NCI-H226 (cell line): ENCODE data around the gene FGFR1OP2.

Source experiments
- DNase-seq: peaks from one replicate; pipeline ENCODE4 v3.0.0-alpha.2; 2015

The FGFR1OP2 gene

DNA sequence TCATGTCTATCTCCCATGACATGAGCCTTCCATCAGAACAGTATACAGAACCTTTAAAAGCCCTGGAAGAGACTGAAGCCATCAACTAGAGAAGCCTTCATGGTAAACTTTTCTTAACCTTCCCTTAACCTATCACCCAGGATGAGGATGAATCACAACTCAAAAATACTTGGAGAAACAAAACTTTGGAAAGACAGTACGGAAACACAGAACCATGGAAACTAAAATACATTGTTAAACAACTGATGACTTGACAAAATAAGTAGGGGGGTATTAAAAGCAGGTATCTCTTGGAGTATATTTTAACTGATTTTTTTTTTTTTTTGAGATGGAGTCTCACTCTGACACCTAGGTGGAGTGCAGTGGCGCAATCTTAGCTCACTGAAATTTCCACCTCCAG, 67.2 kb downstream of the FGFR1OP2 start:
- no peak for DNase-seq

DNA sequence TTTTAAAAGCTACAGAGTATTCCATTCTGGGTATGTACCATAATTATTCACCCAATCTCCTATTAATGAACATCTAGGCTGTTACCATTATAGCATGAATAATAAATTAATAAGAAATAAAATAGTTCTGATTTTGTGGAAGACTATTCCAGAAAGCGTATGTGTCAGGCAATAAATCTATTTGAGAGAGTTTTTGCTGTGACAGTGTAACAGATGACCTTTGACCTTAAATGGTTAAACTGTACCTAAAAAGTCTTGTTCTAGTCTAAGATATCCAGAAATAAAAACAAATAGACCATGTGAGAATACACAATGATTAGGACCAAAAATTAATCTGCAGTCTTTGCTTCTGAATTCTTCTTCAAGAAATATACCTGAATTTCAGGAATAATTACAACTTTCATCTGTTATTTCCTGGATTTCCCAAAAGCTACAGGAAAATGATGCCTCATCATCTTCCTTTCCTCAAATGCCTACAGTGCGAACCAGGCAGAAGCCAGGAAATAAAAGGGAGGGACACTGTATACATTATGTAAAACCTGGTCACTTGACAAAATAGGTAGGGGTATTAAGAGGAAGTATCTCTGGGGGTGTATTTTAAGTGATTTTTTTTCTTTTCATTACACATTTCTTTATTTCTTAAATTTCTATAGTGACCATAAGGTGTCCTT, 68.7 kb downstream of the FGFR1OP2 start:
- DNase-seq: no peak

DNA sequence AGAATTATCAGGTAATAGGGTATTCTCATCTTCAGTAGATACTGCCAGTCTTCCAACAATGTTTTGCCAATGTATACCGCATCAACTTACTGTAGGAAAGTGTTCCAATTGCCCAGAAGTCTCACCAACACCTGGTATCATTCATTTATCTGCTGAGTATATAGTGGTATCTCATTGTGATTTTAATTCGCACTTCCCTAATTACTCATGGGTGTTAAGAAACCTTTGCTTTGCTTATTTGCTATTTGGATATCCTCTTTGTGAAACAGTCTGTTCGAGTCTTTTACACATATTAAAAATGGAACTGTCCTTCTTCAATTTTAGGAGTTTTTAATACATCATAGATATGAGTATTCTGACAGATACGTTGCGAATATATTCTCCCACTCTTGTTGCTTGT, 69.8 kb downstream of the FGFR1OP2 start:
- DNase-seq: no peak

DNA sequence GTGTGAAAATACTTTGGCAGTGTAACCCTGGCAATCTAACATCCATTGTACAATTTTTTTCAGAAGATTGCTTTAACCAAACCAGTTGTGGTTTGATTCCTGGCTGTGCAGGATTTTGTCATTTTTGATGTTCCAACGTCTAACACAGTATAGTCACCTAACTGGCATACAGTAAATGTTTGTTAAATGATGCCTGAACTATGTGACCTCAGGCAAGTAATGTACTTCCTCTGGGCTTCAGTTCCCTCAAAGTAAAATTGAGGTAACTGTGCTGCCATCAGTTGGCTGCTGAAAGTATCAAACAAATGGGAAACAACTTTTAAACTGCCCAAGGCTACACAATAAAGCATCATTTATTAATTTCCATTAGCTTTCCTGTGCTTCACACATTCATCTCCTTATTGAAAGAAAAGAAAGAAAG, 71.6 kb downstream of the FGFR1OP2 start:
- DNase-seq: no peak

DNA sequence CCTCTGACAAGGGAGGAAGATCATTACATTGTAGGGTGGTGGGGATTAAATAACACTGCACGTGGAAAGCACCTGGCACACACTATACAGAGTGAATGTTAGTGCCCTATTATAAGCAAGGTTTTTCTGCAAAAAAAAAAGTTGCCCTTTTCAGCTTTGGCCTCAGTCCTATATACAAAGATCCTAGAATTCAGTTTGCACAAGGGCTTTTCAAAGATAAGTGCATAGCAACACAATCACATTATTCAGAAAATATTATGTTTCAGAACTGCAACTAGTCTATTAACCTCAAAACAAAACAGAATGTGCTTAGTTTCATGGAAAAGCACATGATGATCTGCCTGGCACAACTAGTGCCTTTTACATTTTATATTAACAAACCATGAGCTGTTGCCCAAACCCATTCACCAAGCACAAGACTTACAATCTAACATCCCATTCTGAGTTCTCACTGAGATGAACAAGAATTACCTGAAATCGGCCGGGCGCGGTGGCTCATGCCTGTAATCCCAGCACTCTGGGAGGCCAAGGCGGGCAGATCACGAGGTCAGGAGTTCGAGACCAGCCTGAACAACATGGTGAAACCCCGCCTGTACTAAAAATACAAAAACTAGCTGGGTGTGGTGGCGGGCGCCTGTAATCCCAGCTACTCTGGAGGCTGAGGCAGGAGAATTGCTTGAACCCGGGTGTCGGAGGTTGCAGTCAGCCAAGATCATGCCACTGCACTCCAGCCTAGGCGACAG, 74.1 kb downstream of the FGFR1OP2 start:
- DNase-seq: no peak

DNA sequence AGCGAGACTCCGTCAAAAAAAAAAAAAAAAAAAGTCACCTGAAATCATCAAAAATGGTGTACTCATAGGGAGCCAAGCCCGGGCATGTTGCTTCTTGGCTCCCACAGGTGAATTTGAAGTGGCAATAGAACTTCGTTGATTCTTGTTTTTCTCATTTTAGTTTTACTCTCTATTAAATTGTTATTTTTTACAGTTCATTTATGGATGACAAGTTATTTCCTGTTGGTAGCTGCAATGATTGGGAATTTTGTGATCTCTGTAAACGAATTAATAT, 74.6 kb downstream of the FGFR1OP2 start:
- no peak for DNase-seq

DNA sequence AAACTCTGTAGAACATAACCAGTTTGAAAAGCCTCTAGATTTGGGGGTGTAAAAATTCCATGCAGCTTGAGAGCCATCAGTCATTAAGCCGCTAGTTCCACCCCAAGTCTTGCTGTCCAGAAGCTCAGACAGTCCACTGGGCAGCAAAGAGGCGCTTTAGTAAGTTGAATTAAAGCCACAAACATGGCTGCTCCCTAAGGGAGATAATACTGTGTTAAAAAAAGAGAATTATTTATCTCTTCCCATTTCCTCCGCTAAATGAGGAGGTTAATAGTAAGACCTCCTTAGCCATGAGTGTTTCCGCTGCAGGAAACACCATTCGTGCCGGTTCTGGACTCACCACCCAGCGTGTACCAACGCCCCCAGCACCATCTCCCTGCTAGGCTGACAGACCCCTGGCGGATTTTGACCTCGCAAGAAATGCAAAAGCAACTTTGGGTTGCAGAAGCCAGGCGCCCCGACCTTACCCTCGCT, 75.4 kb downstream of the FGFR1OP2 start:
- DNase-seq: peak; percentile 13

DNA sequence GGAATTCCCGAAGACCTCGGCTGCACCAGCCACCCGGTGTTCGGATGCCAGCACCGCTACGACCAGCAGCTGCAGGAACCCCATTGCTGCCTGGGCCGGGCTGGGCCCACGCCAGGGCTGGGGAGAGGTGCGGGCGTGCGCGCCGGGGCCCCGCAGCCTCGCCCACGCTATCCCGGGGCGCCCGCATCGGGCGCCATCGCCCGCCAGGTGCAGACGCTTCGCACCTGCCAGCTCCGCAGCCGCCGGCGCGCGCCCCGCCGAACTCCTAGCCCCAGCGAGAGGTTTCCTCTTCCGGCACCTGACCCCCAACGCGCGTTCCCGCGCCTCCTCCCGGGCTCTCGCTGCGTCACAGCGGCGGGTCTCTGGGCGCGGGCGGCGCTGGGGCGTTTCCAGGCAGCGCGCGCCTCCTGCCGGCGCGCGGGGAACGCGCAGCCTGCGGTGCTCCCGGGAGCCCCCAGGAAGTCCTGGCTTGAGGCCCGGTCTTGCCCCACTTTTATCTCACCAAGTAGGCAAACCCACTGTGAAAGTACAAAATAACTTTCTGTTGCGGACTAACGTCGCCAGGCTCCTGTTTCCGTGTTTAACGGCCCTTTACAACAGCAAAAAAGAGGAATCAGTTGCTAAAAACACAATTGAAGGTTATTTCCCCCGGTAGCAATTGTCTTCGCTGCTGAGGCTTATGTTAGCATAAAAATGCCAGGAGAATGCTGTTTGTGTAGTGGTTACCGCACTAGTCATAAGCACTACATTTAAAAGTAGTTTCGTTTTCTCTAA, 76.0 kb downstream of the FGFR1OP2 start, which contains the start of gene TM7SF3:
Gene TM7SF3, minus strand, starts transcription at position 300 of the 774 bp plus-strand sequence. Its CDS starts 216 bp downstream, at position 84.
- peak; percentile 90 for DNase-seq

DNA sequence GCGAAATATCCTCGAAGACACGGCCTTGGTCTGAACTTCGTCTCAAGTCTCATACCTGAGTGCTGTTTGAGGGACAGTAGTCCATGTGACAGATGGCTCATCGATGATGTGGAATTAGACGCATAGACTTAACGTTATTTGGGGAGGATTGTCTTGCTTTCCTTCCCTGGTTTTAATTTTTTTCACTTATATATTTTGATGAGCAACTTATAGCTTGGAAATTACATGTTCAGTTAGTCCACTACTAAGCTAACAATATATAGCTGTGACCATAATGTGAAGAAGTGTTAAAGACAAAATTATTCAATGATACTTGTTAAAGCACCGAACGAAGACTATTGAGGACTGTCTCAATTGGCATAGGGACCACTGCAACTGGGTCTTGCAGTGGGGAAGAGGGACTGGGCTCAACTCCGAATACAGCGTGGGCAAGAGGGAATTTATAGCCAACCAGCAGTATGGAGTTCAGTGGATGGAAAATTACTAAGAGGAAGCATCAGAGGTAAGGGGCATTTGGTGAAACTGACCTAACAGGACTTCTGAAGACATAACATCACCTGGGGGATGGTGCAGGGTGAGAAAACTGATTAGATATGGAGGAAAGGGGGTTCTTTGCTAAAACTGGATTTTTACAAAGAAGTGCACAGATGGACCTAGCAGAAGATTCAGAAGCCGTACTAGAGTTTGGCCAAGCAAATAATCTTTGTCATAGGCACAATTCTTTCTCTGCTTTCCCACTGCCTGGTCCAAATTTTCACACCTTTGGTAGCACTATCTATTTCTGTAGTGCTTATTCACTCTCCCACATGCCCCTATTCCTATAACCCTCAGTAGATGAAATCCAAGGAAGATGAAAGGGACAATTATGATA, 76.8 kb downstream of the FGFR1OP2 start:
- no peak for DNase-seq

DNA sequence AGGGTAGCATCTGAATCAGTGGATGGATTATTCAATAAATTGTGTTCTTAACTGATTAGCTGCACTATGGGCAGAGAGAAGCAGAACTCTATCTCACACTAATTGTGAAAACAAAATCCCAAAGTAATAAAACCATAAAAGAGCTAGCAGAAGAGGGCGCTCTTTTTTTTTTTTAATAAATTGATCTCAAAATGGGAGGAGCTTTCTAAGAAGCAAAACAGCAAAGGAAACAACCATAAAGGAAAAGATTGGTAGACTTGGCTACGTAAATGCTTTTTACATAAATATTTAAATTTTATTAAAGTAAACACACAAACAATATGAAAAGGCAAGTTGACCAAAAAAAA, 77.4 kb downstream of the FGFR1OP2 start:
- no peak for DNase-seq
